Non-pigmented ciliary epithelial cell (primary cell): ENCODE measurements around the gene ASAP2.
"Not testable (repeated sequence)": the region's sequence is repeated elsewhere in the genome, so short reads cannot be mapped to it uniquely, and the experiment has no call there.

Source experiments
- DNase-seq: peaks from one replicate; pipeline ENCODE4 v3.0.0-alpha.2; 2010; ENCODE audit warnings: low read depth

Gene ASAP2

GRCh38 chr2:9251154-9252001 lies 44.8 kb downstream of the ASAP2 start:
- DNase-seq = no peak

GRCh38 chr2:9252002-9252357 lies 45.4 kb downstream of the ASAP2 start:
- DNase-seq = no peak

- DNase-seq = no peak
Observed at GRCh38 chr2:9255416-9255815, 48.8 kb downstream of the ASAP2 start.

GRCh38 chr2:9256147-9256546 lies 49.5 kb downstream of the ASAP2 start:
- DNase-seq = no peak

- DNase-seq = no peak
Observed at GRCh38 chr2:9256570-9257043, 50.0 kb downstream of the ASAP2 start.

- DNase-seq = no peak
Observed at GRCh38 chr2:9258501-9258900, 51.9 kb downstream of the ASAP2 start.

GRCh38 chr2:9258953-9259399 lies 52.4 kb downstream of the ASAP2 start:
- DNase-seq = no peak

- no peak for DNase-seq
Observed at GRCh38 chr2:9260464-9260918, 53.9 kb downstream of the ASAP2 start.

GRCh38 chr2:9261231-9261883 lies 54.7 kb downstream of the ASAP2 start:
- no peak for DNase-seq

GRCh38 chr2:9262671-9263171 lies 56.1 kb downstream of the ASAP2 start:
- no peak for DNase-seq

GRCh38 chr2:9263428-9263827 lies 56.8 kb downstream of the ASAP2 start:
- no peak for DNase-seq

- no peak for DNase-seq
Observed at GRCh38 chr2:9264301-9264700, 57.7 kb downstream of the ASAP2 start.

GRCh38 chr2:9266711-9267110 lies 60.1 kb downstream of the ASAP2 start:
- no peak for DNase-seq

GRCh38 chr2:9267286-9267685 lies 60.7 kb downstream of the ASAP2 start:
- not testable (repeated sequence) for DNase-seq

- no peak for DNase-seq
Observed at GRCh38 chr2:9268301-9269080, 61.9 kb downstream of the ASAP2 start.

GRCh38 chr2:9269295-9269694 lies 62.7 kb downstream of the ASAP2 start:
- DNase-seq = no peak

- no peak for DNase-seq
Observed at GRCh38 chr2:9269695-9270360, 63.2 kb downstream of the ASAP2 start.

- DNase-seq = no peak
Observed at GRCh38 chr2:9271091-9271490, 64.5 kb downstream of the ASAP2 start.

- no peak for DNase-seq
Observed at GRCh38 chr2:9271691-9272090, 65.1 kb downstream of the ASAP2 start.

- no peak for DNase-seq
Observed at GRCh38 chr2:9273486-9274130, 67.0 kb downstream of the ASAP2 start.

- no peak for DNase-seq
Observed at GRCh38 chr2:9274701-9275343, 68.2 kb downstream of the ASAP2 start.
